NB4 (cell line): ENCODE results near the gene BNIP3.
A peak's percentile ranks its signal among the peaks of the same experiment; 100 is the strongest.
"Not testable (repeated sequence)": the region's sequence is repeated elsewhere in the genome, so short reads cannot be mapped to it uniquely, and the experiment has no call there.

ENCODE experiments used
- DNase-seq: peaks from one replicate; pipeline ENCODE4 v3.0.0; 2010; ENCODE audit warnings: low read depth
- H3K4me3 ChIP-seq: one replicate; pipeline ENCODE4 v1.5.1; 2011; ENCODE audit warnings: mild to moderate bottlenecking, low read depth, low read length, moderate library complexity
- CTCF ChIP-seq: IDR thresholded peaks from one replicate; pipeline ENCODE4 v1.5.1; 2012; ENCODE audit warnings: low read depth, low read length
- MAX ChIP-seq: IDR thresholded peaks from 2 replicates; pipeline ENCODE4 v1.6.1; 2011; ENCODE audit warnings: low read depth, low read length
- MYC ChIP-seq: IDR thresholded peaks from 2 replicates; pipeline ENCODE4 v1.6.1; 2011; ENCODE audit warnings: low read depth, low read length
- POLR2A ChIP-seq: IDR thresholded peaks from 2 replicates; pipeline ENCODE4 v1.6.1; 2011; ENCODE audit warnings: mild to moderate bottlenecking; ENCODE audit not compliant: insufficient read length; ENCODE audit errors: extremely low read depth

Gene BNIP3

GRCh38 chr10:131994435-131994834 lies 12.7 kb upstream of the BNIP3 start:
- TF ChIP-seq MYC (no peak), CTCF (no peak), POLR2A (no peak), MAX (no peak)
- DNase-seq, result no peak

GRCh38 chr10:131993275-131993674 lies 11.6 kb upstream of the BNIP3 start:
- DNase-seq, result no peak
- no peak for TF ChIP-seq CTCF
- TF ChIP-seq MYC, result no peak
- H3K4me3 ChIP-seq, result no peak overlapping the region

More at GRCh38 chr10:131994435-131994834, 12.7 kb upstream of the BNIP3 start:
- H3K4me3 ChIP-seq, result no peak overlapping the region

GRCh38 chr10:131991726-131992125 lies 10.0 kb upstream of the BNIP3 start:
- no peak overlapping the region for H3K4me3 ChIP-seq

GRCh38 chr10:131987786-131988185 lies 6.1 kb upstream of the BNIP3 start:
- not testable (repeated sequence) for DNase-seq, H3K4me3 ChIP-seq

More at GRCh38 chr10:131991726-131992125, 10.0 kb upstream of the BNIP3 start:
- DNase-seq, result no peak
- TF ChIP-seq CTCF (no peak), POLR2A (no peak), MYC (no peak), MAX (no peak)

GRCh38 chr10:131987301-131987700 lies 5.6 kb upstream of the BNIP3 start:
- H3K4me3 ChIP-seq, result not testable (repeated sequence)

GRCh38 chr10:131986851-131987250 lies 5.1 kb upstream of the BNIP3 start:
- not testable (repeated sequence) for H3K4me3 ChIP-seq, DNase-seq

More at GRCh38 chr10:131987301-131987700, 5.6 kb upstream of the BNIP3 start:
- not testable (repeated sequence) for DNase-seq

GRCh38 chr10:131983780-131984179 lies 2.1 kb upstream of the BNIP3 start:
- no peak overlapping the region for H3K4me3 ChIP-seq
- no peak for DNase-seq
- TF ChIP-seq POLR2A (no peak), CTCF (no peak), MYC (no peak), MAX (no peak)

- DNase-seq, result no peak
- H3K4me3 ChIP-seq, result peak overlapping the region; percentile 49
- TF ChIP-seq MYC, result no peak
These were observed 1.1 kb upstream of the BNIP3 start for GRCh38 chr10:131982796-131983195.
